NCI-H146 (cell line): Measurements from ENCODE around the gene DENND1B.
"Not testable (repeated sequence)": the region's sequence is repeated elsewhere in the genome, so short reads cannot be mapped to it uniquely, and the experiment has no call there.

Experiments
- DNase-seq: peaks from one replicate; lab custom pipeline; 2025; lab: John Stamatoyannopoulos, UW

Gene DENND1B

DNA sequence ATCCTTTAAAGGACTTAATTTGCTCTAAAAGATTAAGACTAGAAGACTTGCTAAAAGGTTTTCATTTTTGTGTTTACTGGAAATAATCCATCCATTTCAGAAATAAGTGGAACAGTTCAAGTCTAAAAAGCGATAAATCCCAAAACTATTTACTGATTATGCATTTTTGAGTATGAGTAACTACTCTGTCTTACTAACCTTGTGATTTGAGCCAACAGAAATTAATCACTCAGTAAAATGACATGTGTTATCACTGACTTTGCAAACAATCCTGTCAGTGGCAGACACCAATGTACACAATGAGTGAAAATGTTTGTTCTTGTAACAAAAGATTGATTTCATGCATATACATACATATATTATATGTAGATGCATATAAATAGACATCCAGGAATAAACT, 218.0 kb downstream of the DENND1B start:
- DNase-seq: no peak

DNA sequence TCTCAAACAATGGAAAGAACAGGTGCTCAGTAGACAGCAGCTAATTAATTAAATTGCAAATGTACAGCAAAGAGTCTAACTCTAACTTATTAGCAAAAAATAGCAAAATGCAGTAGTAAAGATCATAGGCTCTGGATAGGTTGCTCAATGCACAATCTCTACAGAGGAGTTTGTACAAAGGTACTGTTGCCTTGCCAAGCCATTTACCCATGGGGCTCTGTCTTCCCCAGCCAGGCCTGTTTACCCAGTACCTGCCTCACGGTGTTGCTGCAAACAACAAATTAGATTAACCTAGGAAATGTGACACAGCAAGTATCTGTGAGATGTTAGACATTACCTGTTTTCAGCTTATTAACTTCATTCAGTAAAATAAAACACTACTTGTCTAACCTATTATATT, 222.0 kb downstream of the DENND1B start:
- no peak for DNase-seq

DNA sequence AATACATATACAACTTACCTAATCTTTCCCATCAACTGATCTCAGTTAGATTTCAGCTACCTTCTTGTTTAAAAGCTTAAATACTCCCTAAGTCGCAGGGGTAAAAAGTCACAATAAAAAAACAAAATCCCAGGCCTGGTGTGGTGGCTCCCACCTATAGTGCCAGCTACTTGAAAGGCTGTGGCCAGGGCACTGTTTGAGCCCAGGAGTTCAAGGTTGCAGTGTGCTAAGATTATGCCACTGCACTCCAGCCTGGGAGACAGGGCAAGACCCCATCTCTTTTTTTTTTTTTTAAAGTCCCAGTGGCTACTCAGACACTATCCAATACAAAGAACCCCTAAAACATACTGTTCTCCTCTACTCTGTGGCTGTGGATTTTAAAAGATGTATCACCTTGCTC, 228.3 kb downstream of the DENND1B start:
- DNase-seq: no peak

DNA sequence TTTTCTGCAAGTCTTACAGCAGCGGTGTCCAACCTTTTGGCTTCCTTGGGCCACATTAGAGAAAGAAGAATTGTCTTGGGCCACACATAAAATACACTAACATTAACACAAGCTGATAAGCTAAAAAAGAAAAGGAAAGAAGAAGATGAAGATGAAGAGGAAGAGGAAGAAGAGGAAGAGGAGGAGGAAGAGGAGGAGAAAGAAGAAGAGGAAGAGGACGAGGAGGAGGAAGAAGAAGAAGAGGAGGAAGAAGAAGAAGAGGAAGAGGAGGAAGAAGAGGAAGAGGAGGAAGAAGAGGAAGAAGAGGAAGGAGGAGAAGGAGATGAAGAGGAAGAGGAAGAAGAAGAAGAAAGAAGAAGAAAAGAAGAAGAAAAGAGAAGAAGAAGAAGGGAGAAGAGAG, 230.7 kb downstream of the DENND1B start:
- no peak for DNase-seq

DNA sequence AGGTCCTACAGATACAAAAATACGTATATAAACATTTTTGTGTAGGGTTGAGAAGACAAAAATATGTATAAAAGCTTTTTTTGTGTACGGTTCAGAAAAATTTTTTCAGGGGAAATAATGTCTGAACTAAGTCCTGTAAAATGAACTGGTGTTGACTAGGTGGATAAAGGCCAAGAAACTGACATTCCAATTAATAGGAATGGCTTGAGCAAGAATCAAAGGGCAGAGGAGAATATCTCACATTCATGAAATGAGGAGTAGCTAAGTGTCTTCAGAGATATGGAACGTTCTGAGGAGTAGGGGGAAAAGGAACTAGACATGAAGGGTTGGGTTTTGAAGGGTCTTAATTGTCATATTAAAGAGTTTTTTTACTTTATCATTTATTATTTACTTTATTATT, 231.2 kb downstream of the DENND1B start:
- no peak for DNase-seq

DNA sequence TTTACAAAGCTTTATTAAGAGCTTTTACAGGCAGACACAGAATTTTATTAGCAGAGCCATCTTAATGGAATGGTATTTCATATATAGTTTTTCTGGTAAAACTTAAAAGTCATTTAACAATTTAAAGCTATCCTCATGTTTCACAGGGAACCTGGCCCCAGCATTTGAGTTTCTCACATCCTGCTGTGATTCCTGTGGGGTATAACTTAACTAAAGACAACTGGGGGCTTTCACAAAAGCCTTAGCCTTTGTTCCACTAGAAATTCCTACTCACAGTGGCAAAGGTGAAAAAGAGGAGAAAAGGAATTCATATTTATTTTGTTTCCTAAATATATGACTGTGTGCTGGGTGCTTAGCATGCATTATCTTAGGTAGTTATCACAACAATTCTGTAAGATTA, 233.9 kb downstream of the DENND1B start:
- no peak for DNase-seq

DNA sequence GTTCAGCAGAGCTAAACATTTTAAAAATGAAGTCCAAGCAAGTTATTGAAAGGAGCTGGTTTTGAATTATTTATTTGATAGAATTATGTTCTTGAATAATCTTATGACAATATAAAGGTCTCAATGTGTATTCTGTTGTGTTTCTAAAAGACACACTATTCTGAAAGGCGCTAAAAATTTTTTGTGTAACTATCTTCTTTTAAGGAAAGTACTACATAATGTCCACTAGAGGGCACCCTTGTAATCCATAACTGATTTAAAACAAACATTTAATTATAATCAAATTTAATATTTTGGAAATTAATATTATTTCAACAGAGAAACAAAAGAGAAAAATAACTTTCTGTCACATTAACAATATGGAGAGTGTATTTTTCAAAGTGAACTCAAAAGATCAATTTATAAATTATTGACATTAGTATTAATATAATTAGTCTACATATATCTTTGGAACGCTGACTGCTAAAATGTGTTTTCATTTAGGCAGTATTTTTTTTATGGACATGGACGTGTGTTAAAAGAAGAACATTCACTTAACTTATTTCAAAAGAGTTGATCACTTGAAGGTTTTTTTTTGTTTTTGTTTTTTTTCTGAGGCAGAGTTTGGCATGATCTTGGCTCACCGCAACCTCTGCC, 248.4 kb downstream of the DENND1B start:
- DNase-seq: peak; percentile 41

DNA sequence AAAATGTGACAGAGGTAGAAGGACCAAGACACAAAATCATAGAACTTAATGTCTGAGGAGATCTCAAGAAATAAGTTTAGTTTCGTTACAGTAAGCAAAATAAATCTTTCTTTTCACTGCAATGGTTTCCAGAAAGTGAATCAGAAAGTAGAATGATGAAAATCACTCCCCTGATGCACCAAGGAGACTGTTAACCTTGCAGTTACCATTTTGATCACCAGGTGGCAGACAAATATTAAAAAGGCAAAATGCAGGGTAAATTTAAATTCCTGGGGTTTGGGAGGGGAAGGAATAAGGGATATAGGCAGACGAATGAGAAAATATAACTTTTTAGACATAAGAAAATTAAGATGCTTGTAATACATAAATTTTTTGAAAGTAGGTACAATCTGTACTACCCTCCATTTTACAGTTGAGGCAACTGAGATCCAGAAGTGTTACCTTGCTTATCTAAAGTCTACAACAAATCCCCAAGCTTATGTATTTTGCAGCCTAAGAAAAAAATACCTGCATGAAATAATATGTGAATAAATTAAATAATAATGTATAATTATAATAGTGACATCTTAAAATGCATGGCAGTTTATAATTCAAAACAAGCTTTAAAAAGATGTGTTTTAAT, 254.1 kb downstream of the DENND1B start:
- DNase-seq: peak; percentile 14

DNA sequence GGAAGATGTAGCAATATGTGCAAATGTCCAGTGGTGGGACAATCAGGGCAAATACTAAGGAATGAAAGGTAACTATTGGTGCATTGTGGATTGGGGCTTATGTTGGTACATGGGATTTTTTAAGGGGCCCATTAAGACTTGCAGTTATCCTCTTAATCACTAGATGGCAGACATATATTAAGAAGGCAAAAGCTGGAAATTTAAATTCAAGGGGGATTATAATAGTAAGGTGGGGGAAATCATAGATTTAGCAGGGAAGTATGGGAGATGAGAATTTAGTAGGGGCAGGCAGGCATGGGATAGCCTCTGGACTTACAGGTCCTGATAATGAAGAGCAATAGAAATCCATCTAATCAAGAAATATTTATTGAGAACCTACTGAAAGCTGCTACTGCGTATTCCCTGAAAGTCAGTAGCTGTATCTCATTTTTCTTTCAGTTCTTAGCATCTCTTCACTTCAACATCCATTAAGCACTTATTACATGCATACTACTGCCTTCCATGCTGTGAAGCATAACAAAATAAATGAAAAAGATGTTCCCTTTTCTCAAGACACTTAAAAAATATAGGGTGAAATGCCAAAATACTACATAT, 255.4 kb downstream of the DENND1B start:
- DNase-seq: no peak

DNA sequence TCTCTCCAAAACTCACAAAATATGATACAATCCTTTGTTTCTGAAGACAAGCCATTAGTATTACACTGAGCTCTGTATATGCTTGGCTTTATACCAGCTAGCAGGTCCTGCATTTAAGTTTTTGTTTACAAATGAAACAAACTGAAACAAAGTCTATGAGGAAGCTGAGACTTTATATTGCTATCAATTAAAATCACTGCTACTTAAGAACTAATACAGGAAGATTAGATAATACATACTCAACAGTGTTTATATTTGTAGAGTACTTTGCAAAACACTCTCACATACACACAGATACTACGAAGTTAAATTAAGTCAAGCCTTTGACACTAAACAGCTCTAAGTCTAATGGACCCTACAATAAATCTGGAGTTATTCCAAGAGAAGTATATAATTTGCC, 259.9 kb downstream of the DENND1B start:
- DNase-seq: no peak

DNA sequence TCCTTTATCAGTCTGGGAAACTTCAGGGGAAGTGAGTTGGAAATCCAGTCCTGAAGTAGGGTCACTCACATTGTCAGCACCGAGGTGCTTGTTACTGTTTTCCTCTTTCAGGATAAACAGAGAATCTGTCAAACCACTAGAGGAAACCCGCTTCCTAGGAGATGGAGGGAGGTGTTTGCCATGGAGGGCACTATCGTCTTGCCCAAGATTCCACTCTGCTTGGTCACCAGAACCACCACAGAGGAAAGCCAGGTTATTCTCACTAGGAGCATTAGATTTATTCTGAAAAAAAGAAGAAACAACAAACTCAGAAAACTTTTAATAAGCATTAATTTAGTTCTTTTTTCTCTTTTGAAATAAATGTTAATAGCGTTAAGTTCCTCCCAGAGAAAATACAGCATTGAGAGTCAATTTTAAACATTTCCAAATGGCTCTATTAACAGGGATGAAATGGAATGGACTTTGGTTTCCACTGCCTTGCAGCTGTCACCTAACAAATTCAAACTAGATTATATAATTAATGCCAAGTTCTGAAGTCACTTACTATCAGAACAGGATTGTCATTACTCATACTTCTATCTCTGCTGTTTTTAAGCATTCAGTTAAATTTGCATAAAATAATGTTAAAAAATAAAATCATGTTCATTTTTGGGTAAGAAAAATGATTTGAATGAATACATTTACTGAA, 264.4 kb downstream of the DENND1B start:
- DNase-seq: no peak

DNA sequence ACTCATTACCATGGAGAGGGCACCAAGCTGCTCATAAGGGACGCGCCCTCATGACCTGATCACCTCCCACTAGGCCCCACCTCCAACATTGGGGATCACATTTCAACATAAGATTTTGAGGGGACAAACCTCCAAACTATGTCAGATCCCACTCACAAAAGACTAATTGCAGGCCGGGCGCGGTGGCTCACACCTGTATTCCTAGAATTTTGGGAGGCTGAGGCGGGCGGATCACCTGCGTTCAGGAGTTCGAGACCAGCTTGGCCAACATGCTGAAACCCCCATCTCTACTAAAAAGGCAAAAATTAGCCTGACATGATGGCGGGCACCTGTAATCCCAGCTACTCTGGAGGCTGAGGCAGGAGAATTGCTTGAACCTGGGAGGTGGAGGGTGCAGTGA, 278.6 kb downstream of the DENND1B start:
- DNase-seq: no peak

DNA sequence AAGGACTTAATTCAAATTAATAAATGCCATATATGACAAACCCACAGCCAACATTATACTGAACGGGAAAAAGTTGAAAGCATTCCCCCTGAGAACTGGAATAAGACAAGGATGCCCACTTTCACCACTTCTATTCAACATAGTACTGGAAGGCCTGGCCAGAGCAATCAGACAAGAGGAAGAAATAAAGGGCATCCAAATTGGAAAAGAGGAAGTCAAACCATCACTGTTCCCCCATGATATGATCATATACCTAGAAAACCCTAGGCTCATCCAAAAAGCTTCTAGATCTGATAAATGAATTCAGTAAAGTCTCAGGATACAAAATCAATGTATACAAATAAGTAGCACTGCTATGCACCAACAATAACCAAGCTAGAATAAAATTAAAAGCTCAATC, 283.8 kb downstream of the DENND1B start:
- DNase-seq: not testable (repeated sequence)

DNA sequence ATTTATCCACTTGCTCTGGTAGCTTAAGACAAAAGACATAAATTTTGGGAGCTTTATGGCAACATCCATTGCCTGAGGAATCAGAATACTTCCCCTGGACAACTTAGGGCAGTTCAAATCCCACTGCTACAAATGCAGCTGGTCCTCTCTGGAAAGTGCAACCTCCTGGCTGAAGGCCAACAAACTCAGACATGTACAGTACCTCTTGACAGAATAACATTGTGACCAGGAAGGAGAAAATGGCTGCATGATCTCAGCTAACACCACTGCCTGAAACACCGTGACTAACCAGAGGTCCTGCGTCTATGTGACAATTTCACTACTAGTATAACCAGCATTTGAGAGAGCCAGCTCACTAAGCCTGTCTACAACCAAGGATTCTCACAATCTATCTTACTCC, 288.3 kb downstream of the DENND1B start:
- peak; percentile 1 for DNase-seq

DNA sequence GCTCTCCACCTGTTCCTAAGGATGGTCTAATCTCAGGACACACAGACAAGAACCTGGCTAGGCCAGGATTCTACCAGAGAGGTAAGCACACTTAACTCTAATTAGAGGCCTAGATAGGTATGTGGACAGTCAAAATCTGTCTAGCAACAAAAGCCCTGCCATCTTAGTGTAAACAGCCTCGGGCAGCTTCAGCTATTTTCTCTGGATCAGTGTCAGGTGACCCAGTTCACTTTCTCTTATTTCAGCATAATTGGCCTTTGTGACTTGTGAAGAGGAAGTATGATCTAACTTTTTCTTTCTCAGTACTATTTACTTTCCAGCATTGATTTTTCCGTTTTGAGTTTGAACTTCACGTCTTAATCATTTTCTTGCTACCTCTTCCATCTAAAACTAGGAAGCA, 289.5 kb downstream of the DENND1B start:
- DNase-seq: peak; percentile 36

DNA sequence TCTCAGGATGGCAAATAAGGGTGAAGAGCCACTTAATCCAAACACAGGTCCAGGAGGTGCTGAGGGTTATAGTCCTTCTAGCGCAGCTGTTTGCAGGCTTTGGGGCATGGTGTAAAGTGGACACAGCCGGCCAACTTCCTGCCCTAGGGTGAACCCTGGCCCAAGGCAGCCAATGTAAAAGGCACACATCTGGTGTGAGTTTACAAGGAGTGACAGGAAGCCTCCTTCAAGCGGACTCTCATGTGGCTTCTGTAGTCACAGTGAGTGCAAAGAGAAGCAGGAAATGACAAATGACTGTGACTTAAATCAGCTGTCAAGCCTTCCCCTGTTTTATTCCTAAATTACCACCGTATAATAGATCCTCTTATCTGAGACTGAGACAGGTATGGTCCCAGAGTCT, 294.2 kb downstream of the DENND1B start:
- no peak for DNase-seq

DNA sequence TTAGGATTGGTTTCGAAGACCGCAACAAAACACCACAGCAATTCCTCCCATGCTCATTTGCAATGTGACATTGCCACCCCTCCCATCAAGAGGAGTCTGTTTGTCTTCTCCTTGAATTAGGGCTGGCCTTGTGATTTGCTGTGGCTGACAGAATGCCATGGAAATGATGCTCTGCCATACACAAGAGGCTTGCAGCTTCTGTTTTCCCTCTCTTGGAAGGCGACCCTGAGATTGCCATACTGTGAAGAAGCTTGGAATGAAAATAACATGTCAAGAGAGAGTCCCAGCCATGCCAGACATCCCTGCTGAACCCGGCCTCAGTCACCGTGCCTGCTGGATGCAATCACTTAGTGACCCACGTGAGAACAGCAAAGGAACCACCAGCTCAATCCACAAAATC, 294.8 kb downstream of the DENND1B start:
- DNase-seq: no peak

DNA sequence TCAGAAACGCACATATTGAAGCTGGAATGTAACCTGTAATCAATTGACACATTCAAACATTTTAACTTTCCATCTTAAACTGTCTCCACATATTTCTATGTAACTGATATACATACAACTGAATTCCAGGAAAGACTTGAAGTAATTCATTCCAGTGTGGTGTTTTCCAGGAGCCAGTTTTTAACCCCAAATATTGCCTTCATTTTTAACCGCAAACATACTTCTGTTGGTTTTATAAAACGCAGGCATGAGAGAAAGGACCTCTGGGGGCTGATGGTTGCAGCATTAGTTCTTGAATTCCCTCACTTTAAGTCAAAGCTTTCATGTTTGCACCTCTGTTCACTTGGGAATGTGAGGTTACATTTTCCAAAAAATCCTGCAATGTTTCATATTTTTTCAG, 303.1 kb downstream of the DENND1B start:
- no peak for DNase-seq

DNA sequence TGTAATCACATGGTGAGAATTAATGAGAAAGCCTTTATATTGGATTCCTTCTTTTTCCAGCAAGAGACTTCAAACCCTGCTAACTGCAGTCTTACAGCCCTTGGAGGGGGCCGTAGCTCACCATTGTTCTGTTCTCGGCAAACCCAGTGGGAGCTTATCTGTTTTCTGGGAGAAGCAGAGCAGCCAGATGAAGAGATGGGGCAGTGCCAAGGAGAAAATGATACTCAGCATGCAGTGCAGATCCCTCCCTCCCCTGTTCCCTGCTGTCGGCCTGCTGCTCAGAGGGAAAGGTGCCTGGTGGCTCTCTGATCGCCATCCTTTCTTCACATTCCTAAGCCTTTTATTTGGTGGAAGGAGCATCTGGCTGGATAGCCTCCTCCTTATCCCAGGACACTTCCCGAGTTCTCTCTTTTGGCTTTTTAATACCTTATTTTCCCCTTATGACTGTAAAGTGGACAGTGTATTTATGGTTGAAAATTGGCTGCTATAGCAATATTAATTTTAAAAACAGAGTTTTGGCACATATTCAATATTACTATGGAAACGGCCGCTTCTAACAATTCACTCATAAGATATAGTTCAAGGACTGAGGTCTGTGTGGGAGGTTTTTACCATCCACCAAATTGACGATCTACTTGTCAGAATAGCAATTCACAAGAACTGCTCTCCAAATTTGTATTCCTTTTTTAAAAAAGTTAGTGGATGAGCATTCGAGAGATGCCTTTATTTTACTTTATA, 303.9 kb downstream of the DENND1B start:
- peak; percentile 2 for DNase-seq

DNA sequence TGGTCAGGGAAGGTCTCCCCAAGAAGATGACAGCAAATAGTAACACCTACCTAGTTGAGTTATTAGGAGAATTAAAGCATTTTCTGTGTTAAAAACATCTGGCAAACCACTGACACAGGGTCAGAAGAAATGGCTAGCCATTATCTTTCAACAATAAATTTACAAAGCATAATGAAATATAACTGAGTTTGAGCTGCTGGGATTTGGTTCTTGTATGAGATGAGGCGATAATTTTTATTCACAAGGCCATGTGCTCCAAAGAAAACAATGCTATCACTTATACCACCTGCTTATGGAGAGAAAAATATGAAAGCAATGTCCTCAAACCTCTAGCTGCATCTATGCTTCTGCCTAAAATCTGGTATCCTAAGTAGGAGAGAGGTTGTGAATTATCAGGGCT, 304.9 kb downstream of the DENND1B start:
- no peak for DNase-seq

DNA sequence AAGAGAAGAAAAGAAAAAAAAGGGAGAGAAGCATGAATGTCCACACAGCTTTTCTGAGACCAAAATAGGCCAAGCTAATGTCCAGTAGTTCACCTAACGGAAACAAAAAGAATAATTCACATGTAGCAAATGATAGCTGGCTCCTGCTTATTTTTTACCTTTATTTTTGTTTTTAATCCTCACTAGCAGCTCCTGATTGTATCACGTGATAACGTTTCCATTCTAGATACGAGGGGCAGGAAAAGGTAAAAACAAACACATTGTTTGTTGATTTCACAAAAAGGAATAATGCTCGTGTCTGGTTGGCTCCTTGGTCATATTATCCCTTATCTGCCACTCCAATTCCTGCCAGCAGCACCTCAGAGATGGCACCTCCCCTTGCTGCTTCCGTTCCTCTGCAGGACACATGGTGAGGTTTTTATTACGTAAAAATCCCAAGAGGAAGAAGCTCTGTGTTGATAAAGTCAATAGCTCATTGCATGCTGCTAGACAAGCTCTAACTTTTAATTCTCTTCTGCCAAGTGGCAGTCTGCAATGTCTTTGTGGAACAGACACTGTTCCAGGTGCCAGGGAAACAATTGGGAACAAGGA, 305.6 kb downstream of the DENND1B start:
- DNase-seq: no peak

DNA sequence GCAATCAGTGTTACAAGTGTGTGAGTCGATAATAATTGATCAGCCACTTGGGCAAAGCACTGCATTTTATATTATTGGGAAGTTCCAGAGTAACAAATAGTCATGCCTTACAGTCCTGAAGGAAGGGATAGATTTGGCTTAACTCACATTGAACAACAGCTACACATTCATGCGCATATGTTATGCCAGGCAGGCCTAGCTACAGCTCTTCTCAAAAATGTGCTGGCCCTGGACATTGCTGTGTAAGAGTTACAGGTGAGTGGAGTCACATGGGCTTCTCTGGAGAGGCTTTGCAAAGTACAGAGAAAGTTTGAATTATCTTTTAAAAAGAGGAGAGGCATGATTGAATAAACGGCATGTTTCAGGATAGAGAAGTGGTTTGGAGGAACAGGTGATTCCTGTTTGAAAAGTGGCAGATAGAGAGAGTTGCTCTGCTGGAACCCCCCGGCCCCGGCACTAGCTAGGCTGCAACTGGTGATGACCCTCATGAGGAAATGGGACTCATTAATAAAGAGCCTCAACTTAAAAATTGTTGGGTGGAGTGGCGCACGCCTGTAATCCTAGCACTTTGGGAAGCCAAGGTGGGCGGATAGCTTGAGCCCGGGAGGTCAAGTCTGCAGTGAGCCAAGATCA, 306.6 kb downstream of the DENND1B start:
- DNase-seq: no peak
